A549 (cell line): ENCODE data around the gene CCL19. TPM values are rescaled to one million over a fixed set of nuclear protein-coding genes. Genes with fewer than 3 reads are reported as not detected.
"Not testable (repeated sequence)": the region's sequence is repeated elsewhere in the genome, so short reads cannot be mapped to it uniquely, and the experiment has no call there.

Experiments used
- ATAC-seq, 2 experiments: fragments of 200-7000 bp in 1 of 2; fragments of >200 bp in 1 of 2; cut with Nextera tagmentation in 1 of 2; cut with Tn5 transposase in 1 of 2; 3 replicates each; pipeline versions ENCODE4 v1.8.0 to v1.9.1; 2018 to 2020; ENCODE audit warnings: mild to moderate bottlenecking in 1 of 2, moderate library complexity in 1 of 2
- CTCF ChIA-PET: fragments of 300-600 bp; sonication (Branson Sonifier 250); formaldehyde crosslinking; extraction: SDS; loops from one replicate; lab custom pipeline; 2021; ENCODE audit warnings: antibody characterized with exemption, inconsistent platforms; lab: Yijun Ruan, JAX
- POLR2A ChIA-PET: fragments of 350-600 bp; formaldehyde crosslinking; extraction: SDS; loops from one replicate; lab custom pipeline; 2021; ENCODE audit warnings: antibody characterized with exemption, inconsistent platforms; lab: Yijun Ruan, JAX
- DNase-seq, 2 experiments: peaks; one replicate each; pipeline versions ENCODE4 v3.0.0 to v3.0.0-alpha.2; 2011 to 2016; ENCODE audit warnings: low read depth in 1 of 2, low spot score in 1 of 2
- FAIRE-seq: peaks from 2 replicates; lab custom pipeline; 2011; peaks lifted over from hg19 to GRCh38; lab: Jason Lieb, UNC
- H3K27ac ChIP-seq, 2 experiments: fragments of >200 bp; sonication (Bioruptor Twin); formaldehyde crosslinking; 3 replicates each; pipeline ENCODE4 v1.5.1; 2016 to 2017
- H3K4me1 ChIP-seq: fragments of >200 bp; sonication (Bioruptor Twin); formaldehyde crosslinking; 3 replicates; pipeline ENCODE4 v1.6.1; 2016
- H3K4me2 ChIP-seq: fragments of >200 bp; sonication (Bioruptor Twin); formaldehyde crosslinking; 3 replicates; pipeline ENCODE4 v1.6.1; 2016
- H3K4me3 ChIP-seq: fragments of >200 bp; sonication (Bioruptor Twin); formaldehyde crosslinking; 3 replicates; pipeline ENCODE4 v1.5.1; 2016
- H3K9me3 ChIP-seq: fragments of >200 bp; sonication (Bioruptor Twin); formaldehyde crosslinking; 3 replicates; pipeline ENCODE4 v1.6.1; 2016
- ATOH8 ChIP-seq: fragments of 250-450 bp; sonication (Bioruptor Pico); IDR thresholded peaks from 2 replicates; pipeline ENCODE4 v1.5.0; 2020; ENCODE audit warnings: low read depth, mild to moderate bottlenecking, moderate library complexity
- BHLHE40 ChIP-seq: IDR thresholded peaks from 2 replicates; pipeline ENCODE4 v1.6.1; 2012; ENCODE audit warnings: low read depth, low read length, inconsistent platforms
- HOXB5 ChIP-seq: fragments of 250-450 bp; sonication (Bioruptor Pico); IDR thresholded peaks from 2 replicates; pipeline ENCODE4 v1.5.0; 2020; ENCODE audit warnings: mild to moderate bottlenecking, moderate library complexity
- NPAS2 ChIP-seq: fragments of 250-450 bp; sonication (Bioruptor Pico); IDR thresholded peaks from 2 replicates; pipeline ENCODE4 v1.8.0; 2022; ENCODE audit warnings: mild to moderate bottlenecking, moderate library complexity, borderline replicate concordance
- PBX3 ChIP-seq: IDR thresholded peaks from 2 replicates; pipeline ENCODE4 v1.6.1; 2012
- POLR2AphosphoS2 ChIP-seq: conservative IDR thresholded peaks from 2 replicates; pipeline ENCODE4 v1.6.1; 2012; ENCODE audit warnings: low read length, improper control_type of control experiment, inconsistent platforms
- RAD21 ChIP-seq, 2 experiments: fragments of >200 bp in 1 of 2; sonication (Bioruptor Twin) in 1 of 2; formaldehyde crosslinking in 1 of 2; IDR thresholded peaks in 1 of 2; conservative IDR thresholded peaks in 1 of 2; 2 replicates in 1 of 2; 3 replicates in 1 of 2; pipeline ENCODE4 v1.6.1; 2012 to 2018; ENCODE audit warnings: inconsistent platforms in 1 of 2
- RCOR1 ChIP-seq: fragments of 150-350 bp; IDR thresholded peaks from 2 replicates; pipeline ENCODE4 v1.6.1; 2014; ENCODE audit warnings: antibody characterized with exemption, low read length, low read depth
- WGBS: methylation state at CpG from one replicate; pipeline ENCODE4 v1.1.6; 2017; ENCODE audit errors: missing lambda C conversion rate; 5-methylcytosine and 5-hydroxymethylcytosine counted together
- polyA plus RNA-seq, 4 experiments: library from polyadenylated mRNA; depleted of rRNA in 3 of 4; stranded (reverse); fragments of >200 nt; fragmentation: RNase III in 1 of 4; extraction: RNeasy Plus Mini Kit Qiagen cat#74134 plus additional on column Dnase treatment in 1 of 4; gene quantifications; 2 replicates in 3 of 4; 3 replicates in 1 of 4; pipeline ENCODE4 v1.2.3, GENCODE V29; 2011 to 2017
- TF ChIP-seq, protein P1 (sequence below): fragments of >200 bp; sonication (Bioruptor Twin); formaldehyde crosslinking; IDR thresholded peaks from 3 replicates; pipeline ENCODE4 v1.6.1; 2016
- TF ChIP-seq, protein P2 (sequence below): fragments of >200 bp; sonication (Bioruptor Twin); formaldehyde crosslinking; IDR thresholded peaks from 2 replicates; pipeline ENCODE4 v1.6.1; 2016
- TF ChIP-seq, protein P3 (sequence below): fragments of >200 bp; sonication (Bioruptor Twin); formaldehyde crosslinking; IDR thresholded peaks from 3 replicates; pipeline ENCODE4 v1.5.1; 2016

CCL19 gene
- polyA plus RNA-seq, 2 of the 4 experiments (the other 2 are of a cell fraction), result not detected

DNA sequence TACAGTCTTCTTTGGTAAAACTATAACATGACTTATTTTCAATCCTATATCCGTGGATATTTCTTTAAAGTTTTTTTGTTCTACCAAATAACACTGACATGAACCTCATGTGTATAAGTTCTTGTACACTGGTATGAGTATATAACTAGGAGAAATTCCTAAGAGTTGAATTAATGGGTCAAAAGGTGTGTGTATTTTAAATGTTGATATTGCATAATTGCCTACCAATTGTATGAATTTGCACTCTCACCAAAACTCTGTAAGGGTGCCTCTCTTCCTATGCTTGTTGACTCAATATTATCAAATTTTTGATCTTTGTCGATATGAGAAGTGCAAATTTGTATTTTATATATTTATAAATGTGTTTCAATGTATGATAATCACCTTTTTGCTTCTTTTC lies 41.8 kb upstream of the CCL19 start:
- Histone ChIP-seq H3K4me3 (no peak overlapping the region), H3K9me3 (no peaks in the 10 kb centered on the region), H3K4me1 (no peaks in the 10 kb centered on the region), H3K27ac (no peak overlapping the region), H3K4me2 (no peak overlapping the region)
- ChIA-PET POLR2A (no interaction called here), CTCF (interaction anchor here (1.0 kb wide), 1 partner anchor 27 kb away, joined by 3 read pairs; no protein-coding TSS in a partner anchor)
- no peak for ATAC-seq
- no peak for DNase-seq
- FAIRE-seq, result no peak
- TF ChIP-seq, protein P1, sequence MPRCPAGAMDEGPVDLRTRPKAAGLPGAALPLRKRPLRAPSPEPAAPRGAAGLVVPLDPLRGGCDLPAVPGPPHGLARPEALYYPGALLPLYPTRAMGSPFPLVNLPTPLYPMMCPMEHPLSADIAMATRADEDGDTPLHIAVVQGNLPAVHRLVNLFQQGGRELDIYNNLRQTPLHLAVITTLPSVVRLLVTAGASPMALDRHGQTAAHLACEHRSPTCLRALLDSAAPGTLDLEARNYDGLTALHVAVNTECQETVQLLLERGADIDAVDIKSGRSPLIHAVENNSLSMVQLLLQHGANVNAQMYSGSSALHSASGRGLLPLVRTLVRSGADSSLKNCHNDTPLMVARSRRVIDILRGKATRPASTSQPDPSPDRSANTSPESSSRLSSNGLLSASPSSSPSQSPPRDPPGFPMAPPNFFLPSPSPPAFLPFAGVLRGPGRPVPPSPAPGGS, result no peak
- no peak for TF ChIP-seq NPAS2 (CRISPR knock-in tag)
- no peak for TF ChIP-seq PBX3
- no peak for TF ChIP-seq ATOH8 (CRISPR knock-in tag)
- TF ChIP-seq HOXB5 (CRISPR knock-in tag), result no peak
- 12% methylated on average over 2 of the region's 2 CpGs for WGBS

GRCh38 chr9:34732478-34732877 lies 41.4 kb upstream of the CCL19 start:
- ChIA-PET CTCF (interaction anchor here (1.0 to 1.1 kb wide), 2 partner anchors 28 to 167 kb away, joined by 3 read pairs; no protein-coding TSS in a partner anchor), POLR2A (no interaction called here)
- Histone ChIP-seq H3K9me3 (no peaks in the 10 kb centered on the region), H3K4me2 (no peak overlapping the region), H3K4me1 (no peaks in the 10 kb centered on the region), H3K27ac (no peak overlapping the region), H3K4me3 (no peak overlapping the region)
- FAIRE-seq (no peak), DNase-seq (no peak), ATAC-seq (no peak)
- TF ChIP-seq, protein P2, sequence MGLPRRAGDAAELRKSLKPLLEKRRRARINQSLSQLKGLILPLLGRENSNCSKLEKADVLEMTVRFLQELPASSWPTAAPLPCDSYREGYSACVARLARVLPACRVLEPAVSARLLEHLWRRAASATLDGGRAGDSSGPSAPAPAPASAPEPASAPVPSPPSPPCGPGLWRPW, result no peak
- TF ChIP-seq, protein P3, sequence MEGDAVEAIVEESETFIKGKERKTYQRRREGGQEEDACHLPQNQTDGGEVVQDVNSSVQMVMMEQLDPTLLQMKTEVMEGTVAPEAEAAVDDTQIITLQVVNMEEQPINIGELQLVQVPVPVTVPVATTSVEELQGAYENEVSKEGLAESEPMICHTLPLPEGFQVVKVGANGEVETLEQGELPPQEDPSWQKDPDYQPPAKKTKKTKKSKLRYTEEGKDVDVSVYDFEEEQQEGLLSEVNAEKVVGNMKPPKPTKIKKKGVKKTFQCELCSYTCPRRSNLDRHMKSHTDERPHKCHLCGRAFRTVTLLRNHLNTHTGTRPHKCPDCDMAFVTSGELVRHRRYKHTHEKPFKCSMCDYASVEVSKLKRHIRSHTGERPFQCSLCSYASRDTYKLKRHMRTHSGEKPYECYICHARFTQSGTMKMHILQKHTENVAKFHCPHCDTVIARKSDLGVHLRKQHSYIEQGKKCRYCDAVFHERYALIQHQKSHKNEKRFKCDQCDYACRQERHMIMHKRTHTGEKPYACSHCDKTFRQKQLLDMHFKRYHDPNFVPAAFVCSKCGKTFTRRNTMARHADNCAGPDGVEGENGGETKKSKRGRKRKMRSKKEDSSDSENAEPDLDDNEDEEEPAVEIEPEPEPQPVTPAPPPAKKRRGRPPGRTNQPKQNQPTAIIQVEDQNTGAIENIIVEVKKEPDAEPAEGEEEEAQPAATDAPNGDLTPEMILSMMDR, result no peak
- WGBS, result 82% methylated on average over 1 of the region's 1 CpG

- no peaks in the 10 kb centered on the region for H3K9me3 ChIP-seq
- DNase-seq, result no peak
- no peak for FAIRE-seq
- ATAC-seq, result no peak
- no peak overlapping the region for H3K4me2 ChIP-seq
- no peak for TF ChIP-seq BHLHE40
- TF ChIP-seq RCOR1, result no peak
- TF ChIP-seq, protein P2, result no peak
- TF ChIP-seq RAD21 (conservative IDR thresholded peaks at IDR 0.05 in 1 of 2, IDR thresholded peaks at IDR 0.05 in 1 of 2), result no peak
- no peak for TF ChIP-seq POLR2AphosphoS2
- TF ChIP-seq PBX3, result no peak
- TF ChIP-seq, all 56 proteins: peak for 0
- POLR2A ChIA-PET, result no interaction called here
- H3K4me3 ChIP-seq, result no peak overlapping the region
- H3K27ac ChIP-seq, result no peak overlapping the region
- 59% methylated on average over 11 of the region's 11 CpGs for WGBS
- CTCF ChIA-PET, result interaction anchor here (0.6 to 2.3 kb wide), 8 partner anchors 14 to 209 kb away, joined by 3 to 9 read pairs (median 4); no protein-coding TSS in a partner anchor
- H3K4me1 ChIP-seq, result no peaks in the 10 kb centered on the region
Measured at GRCh38 chr9:34723141-34723540, 32.1 kb upstream of the CCL19 start.

- H3K9me3 ChIP-seq, H3K4me3 ChIP-seq, ATAC-seq, H3K4me2 ChIP-seq, FAIRE-seq, POLR2A ChIA-PET, H3K4me1 ChIP-seq, DNase-seq, H3K27ac ChIP-seq: not testable (repeated sequence)
- CTCF ChIA-PET, result interaction anchor here (1.3 to 8.1 kb wide), 3 partner anchors 16 to 19 kb away, joined by 7 to 87 read pairs (median 9); no protein-coding TSS in a partner anchor
Measured at GRCh38 chr9:34719769-34720025, 28.6 kb upstream of the CCL19 start.
